Measurements from ENCODE around the gene MAS1L.

MAS1L gene

GRCh38 chr6:29496961-29497360 lies 9.2 kb upstream of the MAS1L start:
- TF ChIP-seq PPARA (CRISPR knock-in tag; IDR thresholded peaks at IDR 0.05; ENCODE audit: borderline replicate concordance) (no peak), ZC3H10 (CRISPR knock-in tag; IDR thresholded peaks at IDR 0.05) (no peak), ZFP30 (CRISPR knock-in tag; IDR thresholded peaks at IDR 0.05) (no peak), ZFP3 (CRISPR knock-in tag; IDR thresholded peaks at IDR 0.05) (no peak), ZNF565 (CRISPR knock-in tag; conservative IDR thresholded peaks at IDR 0.05; ENCODE audit: low read depth) (no peak), RARB (CRISPR knock-in tag; IDR thresholded peaks at IDR 0.05) (no peak), TCF4 (CRISPR knock-in tag; IDR thresholded peaks at IDR 0.05; ENCODE audit: borderline replicate concordance) (no peak), ZNF8 (CRISPR knock-in tag; IDR thresholded peaks at IDR 0.05) (no peak), SNAI2 (CRISPR knock-in tag; IDR thresholded peaks at IDR 0.05) (no peak), CSDC2 (CRISPR knock-in tag; IDR thresholded peaks at IDR 0.05) (no peak), OSR1 (CRISPR knock-in tag; IDR thresholded peaks at IDR 0.05) (no peak)
- TF ChIP-seq, protein P1, sequence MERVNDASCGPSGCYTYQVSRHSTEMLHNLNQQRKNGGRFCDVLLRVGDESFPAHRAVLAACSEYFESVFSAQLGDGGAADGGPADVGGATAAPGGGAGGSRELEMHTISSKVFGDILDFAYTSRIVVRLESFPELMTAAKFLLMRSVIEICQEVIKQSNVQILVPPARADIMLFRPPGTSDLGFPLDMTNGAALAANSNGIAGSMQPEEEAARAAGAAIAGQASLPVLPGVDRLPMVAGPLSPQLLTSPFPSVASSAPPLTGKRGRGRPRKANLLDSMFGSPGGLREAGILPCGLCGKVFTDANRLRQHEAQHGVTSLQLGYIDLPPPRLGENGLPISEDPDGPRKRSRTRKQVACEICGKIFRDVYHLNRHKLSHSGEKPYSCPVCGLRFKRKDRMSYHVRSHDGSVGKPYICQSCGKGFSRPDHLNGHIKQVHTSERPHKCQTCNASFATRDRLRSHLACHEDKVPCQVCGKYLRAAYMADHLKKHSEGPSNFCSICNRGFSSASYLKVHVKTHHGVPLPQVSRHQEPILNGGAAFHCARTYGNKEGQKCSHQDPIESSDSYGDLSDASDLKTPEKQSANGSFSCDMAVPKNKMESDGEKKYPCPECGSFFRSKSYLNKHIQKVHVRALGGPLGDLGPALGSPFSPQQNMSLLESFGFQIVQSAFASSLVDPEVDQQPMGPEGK (CRISPR knock-in tag; IDR thresholded peaks at IDR 0.05; ENCODE audit: borderline replicate concordance) = no peak
- ATAC-seq = no peak

GRCh38 chr6:29495571-29495970 lies 7.8 kb upstream of the MAS1L start:
- ATAC-seq = no peak
- TF ChIP-seq ARNTL (CRISPR knock-in tag; IDR thresholded peaks at IDR 0.05; ENCODE audit: borderline replicate concordance, low read depth) (no peak), TCF4 (CRISPR knock-in tag; IDR thresholded peaks at IDR 0.05; ENCODE audit: borderline replicate concordance) (no peak), ESRRG (CRISPR knock-in tag; IDR thresholded peaks at IDR 0.05) (no peak), ZNF70 (CRISPR knock-in tag; IDR thresholded peaks at IDR 0.05) (no peak), BACH2 (CRISPR knock-in tag; IDR thresholded peaks at IDR 0.05; ENCODE audit: borderline replicate concordance) (no peak), TOX (CRISPR knock-in tag; IDR thresholded peaks at IDR 0.05; ENCODE audit: borderline replicate concordance) (no peak), ISL1 (CRISPR knock-in tag; IDR thresholded peaks at IDR 0.05) (no peak), PPARA (CRISPR knock-in tag; IDR thresholded peaks at IDR 0.05; ENCODE audit: borderline replicate concordance) (no peak), CSRNP3 (CRISPR knock-in tag; IDR thresholded peaks at IDR 0.05) (no peak), ZNF565 (CRISPR knock-in tag; conservative IDR thresholded peaks at IDR 0.05; ENCODE audit: low read depth) (no peak), SNAI2 (CRISPR knock-in tag; IDR thresholded peaks at IDR 0.05) (no peak), CSDC2 (CRISPR knock-in tag; IDR thresholded peaks at IDR 0.05) (no peak), ZFP30 (CRISPR knock-in tag; IDR thresholded peaks at IDR 0.05) (no peak)
- TF ChIP-seq, protein P2, sequence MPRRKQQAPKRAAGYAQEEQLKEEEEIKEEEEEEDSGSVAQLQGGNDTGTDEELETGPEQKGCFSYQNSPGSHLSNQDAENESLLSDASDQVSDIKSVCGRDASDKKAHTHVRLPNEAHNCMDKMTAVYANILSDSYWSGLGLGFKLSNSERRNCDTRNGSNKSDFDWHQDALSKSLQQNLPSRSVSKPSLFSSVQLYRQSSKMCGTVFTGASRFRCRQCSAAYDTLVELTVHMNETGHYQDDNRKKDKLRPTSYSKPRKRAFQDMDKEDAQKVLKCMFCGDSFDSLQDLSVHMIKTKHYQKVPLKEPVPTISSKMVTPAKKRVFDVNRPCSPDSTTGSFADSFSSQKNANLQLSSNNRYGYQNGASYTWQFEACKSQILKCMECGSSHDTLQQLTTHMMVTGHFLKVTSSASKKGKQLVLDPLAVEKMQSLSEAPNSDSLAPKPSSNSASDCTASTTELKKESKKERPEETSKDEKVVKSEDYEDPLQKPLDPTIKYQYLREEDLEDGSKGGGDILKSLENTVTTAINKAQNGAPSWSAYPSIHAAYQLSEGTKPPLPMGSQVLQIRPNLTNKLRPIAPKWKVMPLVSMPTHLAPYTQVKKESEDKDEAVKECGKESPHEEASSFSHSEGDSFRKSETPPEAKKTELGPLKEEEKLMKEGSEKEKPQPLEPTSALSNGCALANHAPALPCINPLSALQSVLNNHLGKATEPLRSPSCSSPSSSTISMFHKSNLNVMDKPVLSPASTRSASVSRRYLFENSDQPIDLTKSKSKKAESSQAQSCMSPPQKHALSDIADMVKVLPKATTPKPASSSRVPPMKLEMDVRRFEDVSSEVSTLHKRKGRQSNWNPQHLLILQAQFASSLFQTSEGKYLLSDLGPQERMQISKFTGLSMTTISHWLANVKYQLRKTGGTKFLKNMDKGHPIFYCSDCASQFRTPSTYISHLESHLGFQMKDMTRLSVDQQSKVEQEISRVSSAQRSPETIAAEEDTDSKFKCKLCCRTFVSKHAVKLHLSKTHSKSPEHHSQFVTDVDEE (CRISPR knock-in tag; IDR thresholded peaks at IDR 0.05) = no peak
- TF ChIP-seq, protein P3, sequence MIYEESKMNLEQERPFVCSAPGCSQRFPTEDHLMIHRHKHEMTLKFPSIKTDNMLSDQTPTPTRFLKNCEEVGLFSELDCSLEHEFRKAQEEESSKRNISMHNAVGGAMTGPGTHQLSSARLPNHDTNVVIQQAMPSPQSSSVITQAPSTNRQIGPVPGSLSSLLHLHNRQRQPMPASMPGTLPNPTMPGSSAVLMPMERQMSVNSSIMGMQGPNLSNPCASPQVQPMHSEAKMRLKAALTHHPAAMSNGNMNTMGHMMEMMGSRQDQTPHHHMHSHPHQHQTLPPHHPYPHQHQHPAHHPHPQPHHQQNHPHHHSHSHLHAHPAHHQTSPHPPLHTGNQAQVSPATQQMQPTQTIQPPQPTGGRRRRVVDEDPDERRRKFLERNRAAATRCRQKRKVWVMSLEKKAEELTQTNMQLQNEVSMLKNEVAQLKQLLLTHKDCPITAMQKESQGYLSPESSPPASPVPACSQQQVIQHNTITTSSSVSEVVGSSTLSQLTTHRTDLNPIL (CRISPR knock-in tag; IDR thresholded peaks at IDR 0.05; ENCODE audit: low read depth) = no peak
- TF ChIP-seq, protein P1 (CRISPR knock-in tag; IDR thresholded peaks at IDR 0.05; ENCODE audit: borderline replicate concordance) = no peak
- TF ChIP-seq, protein P4, sequence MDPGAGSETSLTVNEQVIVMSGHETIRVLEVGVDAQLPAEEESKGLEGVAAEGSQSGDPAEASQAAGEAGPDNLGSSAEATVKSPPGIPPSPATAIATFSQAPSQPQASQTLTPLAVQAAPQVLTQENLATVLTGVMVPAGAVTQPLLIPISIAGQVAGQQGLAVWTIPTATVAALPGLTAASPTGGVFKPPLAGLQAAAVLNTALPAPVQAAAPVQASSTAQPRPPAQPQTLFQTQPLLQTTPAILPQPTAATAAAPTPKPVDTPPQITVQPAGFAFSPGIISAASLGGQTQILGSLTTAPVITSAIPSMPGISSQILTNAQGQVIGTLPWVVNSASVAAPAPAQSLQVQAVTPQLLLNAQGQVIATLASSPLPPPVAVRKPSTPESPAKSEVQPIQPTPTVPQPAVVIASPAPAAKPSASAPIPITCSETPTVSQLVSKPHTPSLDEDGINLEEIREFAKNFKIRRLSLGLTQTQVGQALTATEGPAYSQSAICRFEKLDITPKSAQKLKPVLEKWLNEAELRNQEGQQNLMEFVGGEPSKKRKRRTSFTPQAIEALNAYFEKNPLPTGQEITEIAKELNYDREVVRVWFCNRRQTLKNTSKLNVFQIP (CRISPR knock-in tag; IDR thresholded peaks at IDR 0.05; ENCODE audit: borderline replicate concordance, low read depth) = no peak

All from SK-N-SH treated with all-trans-retinoic acid at 6 μM for 48 hours (cell line).